ENCODE data around the gene VPS4B.
"Not testable (repeated sequence)": the region's sequence is repeated elsewhere in the genome, so short reads cannot be mapped to it uniquely, and the experiment has no call there.

VPS4B gene

DNA sequence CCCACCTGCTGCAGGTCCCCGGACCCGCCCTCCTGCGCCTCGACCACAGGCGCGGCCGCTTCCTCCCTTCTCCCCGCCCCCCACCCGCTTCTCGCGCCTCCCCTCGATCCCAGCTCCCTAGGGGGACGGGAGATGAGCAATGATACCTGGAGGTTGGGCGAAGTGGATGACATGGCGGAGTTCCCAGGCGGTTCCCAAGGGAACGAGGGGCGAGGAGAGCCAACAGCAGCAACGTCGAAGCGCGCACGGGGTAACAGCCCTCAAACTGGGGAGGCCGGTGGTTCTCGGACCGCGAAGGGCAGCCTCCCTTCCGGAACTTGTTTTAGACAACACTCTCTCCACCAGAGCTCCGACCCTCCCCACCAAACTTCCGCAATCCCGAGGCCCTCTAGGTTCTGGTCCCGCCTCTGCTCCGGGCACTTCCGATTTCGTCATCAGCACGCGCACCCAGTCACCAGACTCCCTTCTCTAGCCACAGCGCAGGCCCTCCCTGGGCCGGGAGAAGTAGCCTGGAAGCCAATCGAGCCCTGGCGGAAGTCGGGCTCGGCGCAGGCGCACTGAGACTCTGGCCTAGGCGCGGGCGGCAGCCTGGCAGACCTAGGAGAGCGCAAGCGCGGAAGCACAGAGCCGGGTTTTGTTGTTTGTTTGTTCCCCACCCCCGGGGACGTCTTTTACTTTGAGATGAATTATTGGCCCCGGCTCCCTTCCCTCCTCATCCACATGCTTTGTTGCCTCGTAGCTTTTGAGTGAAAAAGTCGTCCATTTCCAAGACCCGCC lies at the start of gene VPS4B:
VPS4B (minus strand) TSS at position 390 of the 777 bp plus-strand sequence; CDS start at position 173, 217 bp downstream.
- DNase-seq (ENCODE audit: low read depth in 2 of 2, low spot score in 1 of 2): peak; percentile 99

DNA sequence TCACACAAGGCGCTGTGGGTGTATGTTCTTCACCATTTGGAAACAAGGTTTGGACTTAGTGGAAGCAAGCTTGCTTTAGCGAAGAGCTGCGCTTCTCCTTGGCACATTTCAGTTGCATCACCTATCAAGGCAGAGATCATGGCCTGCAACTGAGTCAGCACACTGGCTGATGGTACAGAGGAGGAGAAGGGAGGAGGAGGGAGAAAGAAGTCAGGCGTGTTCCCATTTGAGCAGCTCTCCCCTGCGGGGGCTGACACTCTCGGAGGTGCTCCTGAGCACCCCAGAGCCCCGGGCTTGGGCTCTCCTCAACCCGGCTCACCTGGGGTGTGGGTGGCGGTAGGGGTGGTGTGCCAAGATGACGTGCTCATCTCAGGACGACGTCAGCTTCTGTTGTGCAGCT lies 48.5 kb upstream of the VPS4B start:
- no peak for DNase-seq (ENCODE audit: low read depth in 2 of 2, low spot score in 1 of 2)

DNA sequence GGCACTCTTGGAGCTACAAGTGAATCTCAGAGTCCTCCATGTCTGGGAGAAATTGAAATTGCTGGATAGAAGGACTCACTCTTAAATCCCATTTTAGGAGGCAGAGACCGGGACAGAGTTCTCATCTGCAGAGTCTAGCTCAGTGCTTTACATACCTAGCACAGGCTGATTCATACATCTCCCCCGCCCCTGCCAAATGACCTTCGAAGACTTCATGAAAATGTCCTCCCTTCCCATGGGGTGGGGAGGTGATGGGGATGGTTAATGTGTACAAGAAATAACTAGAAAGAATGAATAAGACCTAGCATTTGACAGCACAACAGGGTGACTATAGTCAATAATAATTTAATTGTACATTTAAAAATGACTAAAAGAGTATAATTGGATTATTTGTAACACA lies 46.3 kb upstream of the VPS4B start:
- no peak for DNase-seq (ENCODE audit: low read depth in 2 of 2, low spot score in 1 of 2)

DNA sequence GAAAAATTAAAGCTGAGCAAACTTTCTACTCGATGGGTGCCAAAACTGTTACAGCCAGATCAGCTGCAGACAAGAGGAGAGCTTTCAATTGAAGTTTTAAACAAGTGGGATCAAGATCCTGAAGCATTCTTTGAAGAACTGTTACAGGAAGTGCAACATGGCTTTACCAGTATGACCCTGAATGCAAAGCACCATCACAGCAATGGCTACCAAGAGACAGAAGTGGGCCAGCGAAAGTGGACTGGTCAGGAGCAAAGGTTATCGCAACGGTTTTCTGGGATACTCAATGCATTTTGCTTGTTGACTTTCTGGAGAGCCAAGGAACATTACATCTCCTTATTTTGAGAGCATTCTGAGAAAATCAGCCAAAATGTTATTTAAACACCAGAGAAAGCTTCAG lies 45.4 kb upstream of the VPS4B start:
- DNase-seq (ENCODE audit: low read depth in 2 of 2, low spot score in 1 of 2): no peak

DNA sequence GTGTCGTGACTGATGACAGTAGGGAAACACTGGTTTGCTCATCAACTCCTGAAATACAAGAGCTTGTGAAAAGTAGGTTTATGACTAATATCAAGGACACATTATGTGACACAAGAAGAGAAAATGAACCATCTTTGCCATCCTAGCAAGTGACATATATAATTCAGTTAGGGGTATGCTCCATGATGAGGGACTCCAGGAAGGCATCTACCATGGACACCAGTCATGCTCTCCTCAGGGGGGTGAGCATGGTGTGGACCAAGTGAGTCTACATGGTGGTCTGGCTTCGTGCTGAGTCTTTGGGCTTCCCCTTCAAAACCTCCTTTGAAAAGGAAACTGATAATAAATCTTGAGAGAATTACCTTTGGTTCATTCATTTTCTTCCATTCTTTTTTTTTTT lies 42.8 kb upstream of the VPS4B start:
- no peak for DNase-seq (ENCODE audit: low read depth in 2 of 2, low spot score in 1 of 2)

DNA sequence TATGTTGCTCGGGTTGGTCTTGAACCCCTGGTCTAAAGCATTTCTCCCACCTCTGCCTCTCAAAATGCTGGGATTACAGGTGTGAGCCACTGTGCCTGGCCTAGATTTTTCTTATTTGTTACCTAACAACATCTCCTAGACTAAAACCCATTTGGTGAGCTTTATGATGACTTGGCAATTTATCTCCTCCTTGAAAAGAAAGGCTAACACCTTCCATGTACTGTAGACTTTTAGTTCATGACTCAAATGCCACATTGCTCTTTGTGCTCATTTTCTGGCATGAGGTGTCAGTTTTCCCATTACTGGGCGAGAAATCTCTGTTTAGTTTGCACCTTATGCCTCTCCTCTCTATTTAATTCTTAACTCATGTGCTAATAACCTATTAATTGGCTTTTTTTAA lies 42.2 kb upstream of the VPS4B start:
- no peak for DNase-seq (ENCODE audit: low read depth in 2 of 2, low spot score in 1 of 2)

DNA sequence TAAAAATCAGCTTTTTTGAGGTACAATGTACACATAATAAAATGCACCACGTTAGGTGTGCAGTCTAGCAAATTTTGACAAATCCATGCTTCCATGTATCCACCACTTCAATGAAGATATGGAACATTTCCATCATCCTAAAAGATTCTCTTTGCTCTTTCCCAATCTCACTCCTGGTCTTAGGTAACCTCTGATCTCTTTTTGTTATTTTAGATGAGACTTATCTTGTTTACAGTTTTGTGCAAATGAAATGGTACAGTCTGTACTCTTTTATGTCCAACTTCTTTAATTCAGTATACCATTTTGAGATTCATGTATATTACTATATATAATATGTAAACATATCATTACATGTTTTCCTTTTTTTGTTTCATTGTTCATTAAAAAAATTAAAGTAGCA lies 38.1 kb upstream of the VPS4B start:
- no peak for DNase-seq (ENCODE audit: low read depth in 2 of 2, low spot score in 1 of 2)

DNA sequence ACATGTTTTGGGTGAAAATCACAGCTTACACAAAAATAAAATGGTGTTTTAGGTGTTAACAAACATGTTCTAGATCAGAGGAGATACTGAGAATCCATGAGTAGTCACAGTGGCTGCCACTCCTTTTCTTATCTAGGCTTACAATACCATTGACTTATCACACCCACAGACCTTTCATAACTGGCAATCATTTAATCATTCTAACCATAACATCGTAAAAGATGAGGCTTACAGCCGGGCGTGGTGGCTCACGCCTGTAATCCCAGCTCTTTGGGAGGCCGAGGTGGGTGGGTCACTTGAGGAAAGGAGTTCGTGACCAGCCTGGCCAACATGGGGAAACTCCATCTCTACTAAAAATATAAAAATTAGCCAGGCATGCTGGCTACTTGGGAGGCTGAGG lies 35.7 kb upstream of the VPS4B start:
- no peak for DNase-seq (ENCODE audit: low read depth in 2 of 2, low spot score in 1 of 2)

DNA sequence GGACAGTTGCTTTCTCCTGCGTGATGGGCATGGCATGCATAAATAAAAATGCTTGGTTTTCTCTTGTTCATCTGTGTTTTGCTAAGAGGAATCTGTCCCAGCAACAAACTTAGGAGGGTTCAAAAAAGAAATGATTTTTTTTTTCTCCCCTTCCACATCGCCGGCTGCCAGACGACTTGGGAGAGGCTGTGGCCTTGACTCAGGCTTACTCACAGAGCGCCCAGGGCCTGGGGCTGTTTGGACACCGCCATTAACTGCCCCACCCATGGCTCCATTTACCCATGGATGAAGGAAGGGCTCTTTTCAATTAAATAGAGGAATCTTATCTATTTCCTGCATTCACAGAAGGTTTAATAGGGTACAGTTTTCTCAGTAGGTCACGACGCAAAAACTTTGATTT lies 32.2 kb upstream of the VPS4B start:
- no peak for DNase-seq (ENCODE audit: low read depth in 2 of 2, low spot score in 1 of 2)

DNA sequence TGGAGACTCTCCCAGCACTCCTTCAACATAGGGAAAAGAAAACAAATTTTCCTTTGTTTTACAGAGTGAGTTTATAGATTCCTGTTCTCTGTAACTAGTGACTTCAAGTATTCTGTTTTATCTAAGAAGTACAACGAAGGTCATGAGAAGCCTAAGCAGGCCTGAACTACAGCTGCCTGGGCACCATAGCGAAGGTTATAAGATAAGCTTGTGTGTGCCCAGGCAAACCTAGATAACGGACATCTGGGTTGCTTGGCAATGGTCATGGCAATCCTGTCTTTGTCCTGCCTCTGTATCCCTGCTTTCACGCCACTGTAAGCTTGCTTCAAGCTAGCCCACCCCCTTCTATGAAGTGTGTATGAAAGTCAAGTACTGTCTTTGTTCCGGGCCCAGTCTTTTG lies 30.5 kb upstream of the VPS4B start:
- not testable (repeated sequence) for DNase-seq (ENCODE audit: low read depth in 2 of 2, low spot score in 1 of 2)

DNA sequence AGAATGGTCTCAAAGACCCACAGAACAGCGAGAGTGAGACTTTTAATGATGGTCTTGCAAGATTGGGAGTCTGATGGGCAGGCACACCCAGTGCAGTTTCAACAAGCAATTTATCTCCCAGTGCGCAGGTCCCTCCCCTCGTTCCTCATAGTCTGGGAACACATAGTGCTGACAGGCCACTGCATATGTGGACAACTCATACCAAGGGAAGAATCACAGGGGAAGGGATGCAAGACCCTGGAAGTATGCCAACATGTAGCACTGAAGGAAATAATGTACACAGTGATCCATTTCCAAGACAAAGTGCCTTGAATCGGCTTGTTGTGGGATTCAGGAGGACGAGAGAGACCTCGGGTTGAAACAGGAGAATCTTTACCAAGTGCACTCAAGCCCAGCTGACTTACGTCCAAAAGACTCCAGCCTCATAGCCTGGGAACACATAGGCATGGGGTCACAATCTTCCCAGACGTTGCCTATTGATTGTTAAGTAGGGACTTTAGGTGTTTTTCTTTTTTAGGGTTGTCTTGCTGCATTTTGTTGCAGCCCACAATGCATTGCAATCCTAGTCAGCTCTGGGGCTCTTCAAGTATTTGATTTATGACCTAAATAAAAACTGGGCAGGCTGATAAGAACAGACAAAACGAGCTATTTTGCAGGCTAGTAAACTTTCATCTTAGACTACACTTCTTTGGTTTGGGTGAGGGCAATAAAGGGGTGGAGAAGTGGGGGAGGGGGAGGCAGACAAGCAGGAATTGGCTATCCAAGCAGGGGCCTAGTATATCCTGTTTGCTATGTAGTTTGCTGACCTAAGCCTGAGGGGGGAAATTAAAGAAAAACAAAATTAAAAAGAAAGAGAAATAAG lies 29.8 kb upstream of the VPS4B start:
- no peak for DNase-seq (ENCODE audit: low read depth in 2 of 2, low spot score in 1 of 2)

DNA sequence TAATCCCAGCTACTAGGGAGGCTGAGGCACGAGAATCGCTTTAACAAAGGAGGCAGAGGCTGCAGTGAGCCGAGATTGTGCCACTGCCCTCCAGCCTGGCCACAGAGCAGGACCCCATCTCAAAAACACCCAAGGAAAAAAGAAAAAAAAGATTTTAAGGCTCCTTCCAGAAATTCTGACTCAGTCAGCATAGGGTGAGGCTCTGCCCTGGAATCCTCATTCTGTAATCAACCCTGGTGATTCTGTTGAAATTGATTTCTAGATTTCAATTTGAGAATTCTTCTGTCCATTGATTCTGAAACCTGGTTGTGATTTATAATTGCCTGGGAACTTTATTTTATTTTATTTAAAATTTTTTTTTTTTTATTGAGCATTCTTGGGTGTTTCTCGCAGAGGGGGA lies 27.1 kb upstream of the VPS4B start:
- DNase-seq (ENCODE audit: low read depth in 2 of 2, low spot score in 1 of 2): no peak

DNA sequence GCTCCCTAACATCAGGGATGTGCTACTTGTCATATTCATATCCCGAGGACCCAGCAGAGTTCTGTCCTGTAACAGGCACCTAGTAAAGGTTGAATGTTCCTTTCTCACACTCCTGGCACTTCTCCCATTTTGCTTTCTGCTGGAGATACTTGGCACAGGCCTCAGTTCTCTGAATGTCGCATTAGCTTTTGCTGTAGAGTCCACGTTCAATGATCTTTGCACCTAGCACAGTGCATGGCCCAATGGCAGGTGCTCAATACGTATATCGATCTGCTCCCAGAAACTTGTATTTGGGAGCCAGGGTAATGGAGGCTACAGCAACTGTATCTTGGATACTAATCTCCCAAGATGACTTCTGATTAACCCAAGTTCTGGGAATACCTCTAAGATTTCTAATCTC lies 24.8 kb upstream of the VPS4B start:
- no peak for DNase-seq (ENCODE audit: low read depth in 2 of 2, low spot score in 1 of 2)

DNA sequence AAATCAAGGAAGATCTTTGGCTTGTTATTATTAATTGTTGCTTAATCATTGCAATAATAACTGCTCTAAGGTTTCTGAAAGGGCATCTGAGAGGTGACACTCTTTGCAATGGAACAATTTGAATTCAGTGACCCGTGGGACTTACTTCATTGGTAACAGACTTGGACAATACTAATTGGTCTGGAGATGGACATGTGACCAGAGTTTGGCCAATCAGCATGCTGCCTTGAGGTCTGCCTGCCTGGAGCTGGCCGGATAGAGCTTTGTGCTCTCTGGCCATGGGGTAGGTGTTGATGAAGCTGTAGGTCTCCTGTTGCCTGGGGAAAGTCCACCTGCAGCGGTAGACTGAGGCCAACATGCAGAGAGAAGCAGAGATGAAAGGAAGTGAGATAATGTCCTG lies 24.0 kb upstream of the VPS4B start:
- no peak for DNase-seq (ENCODE audit: low read depth in 2 of 2, low spot score in 1 of 2)

DNA sequence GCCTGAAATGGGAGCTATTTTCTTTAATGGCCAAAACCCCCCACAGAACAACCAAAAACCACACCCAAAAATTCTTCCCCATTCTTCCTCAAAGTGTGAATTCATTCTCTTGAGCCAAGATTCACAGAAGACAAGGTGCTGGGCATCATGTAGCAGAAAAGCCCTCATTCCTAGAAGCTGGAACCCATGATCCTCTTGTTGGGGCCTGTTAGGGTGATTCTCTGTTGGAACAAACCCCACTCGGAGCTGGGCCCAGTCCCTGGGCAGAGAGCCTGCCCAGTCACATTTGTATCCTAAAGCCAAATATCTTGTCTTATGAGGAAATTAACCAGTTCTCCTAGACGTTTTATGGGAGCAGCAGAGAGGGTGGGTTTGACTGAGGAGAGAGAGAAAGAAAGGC lies 22.8 kb upstream of the VPS4B start:
- DNase-seq (ENCODE audit: low read depth in 2 of 2, low spot score in 1 of 2): no peak

DNA sequence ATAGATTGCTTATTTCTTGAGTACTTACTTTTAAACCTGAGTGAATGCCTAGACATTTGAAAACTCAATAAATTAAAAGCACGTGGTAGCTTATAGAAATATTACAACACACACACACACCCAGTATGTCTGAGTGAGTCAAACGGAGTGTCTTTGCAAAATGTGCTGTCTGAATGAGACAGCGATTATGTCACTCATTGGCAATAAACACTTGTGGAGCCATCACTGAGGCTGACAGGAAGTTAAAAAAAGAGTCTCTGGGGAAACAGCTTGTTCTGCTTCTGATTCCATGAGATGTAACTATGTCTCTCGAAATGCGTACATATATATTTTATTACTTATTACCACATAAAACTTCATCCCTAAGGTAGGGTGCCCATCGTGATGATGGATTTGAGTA lies 22.3 kb upstream of the VPS4B start:
- DNase-seq (ENCODE audit: low read depth in 2 of 2, low spot score in 1 of 2): no peak

DNA sequence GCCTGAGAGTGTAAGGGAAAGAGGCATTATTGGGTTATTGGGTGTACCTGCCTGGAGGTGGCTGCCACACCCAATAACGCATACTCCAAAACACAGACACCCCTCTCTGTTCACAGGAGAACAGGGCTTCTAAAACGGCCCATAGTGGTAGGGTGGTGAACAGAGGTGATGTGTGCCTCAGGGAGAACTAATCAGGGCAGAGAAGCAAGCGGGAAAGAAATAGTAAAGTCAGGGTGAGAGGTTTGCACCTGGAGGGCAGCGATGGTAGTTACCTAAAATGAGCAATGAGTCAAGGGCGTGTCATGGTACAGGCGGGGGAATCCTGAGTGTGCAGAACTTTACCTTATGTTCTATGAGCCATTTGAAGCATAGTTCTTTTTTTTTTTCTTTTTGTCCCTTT lies 21.6 kb upstream of the VPS4B start:
- DNase-seq (ENCODE audit: low read depth in 2 of 2, low spot score in 1 of 2): no peak

DNA sequence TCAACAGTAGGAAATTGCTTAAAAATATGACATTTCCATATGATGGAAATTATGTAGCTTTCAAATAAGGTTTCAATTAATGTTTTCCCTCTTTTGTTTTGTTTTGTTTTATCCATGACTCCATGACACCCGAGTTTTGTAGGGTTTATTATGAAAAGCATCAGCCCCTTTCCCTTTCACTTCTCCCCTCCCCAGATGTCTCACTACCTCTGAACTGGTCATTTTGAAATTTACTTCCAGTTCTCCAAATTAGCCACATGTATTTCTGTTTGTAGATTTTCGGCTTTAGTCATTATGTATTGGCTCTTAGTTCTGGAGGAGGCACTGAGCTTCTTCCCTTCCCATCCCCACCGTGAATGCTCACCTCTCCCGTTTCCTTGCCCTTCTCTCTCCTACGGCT lies 18.6 kb upstream of the VPS4B start:
- no peak for DNase-seq (ENCODE audit: low read depth in 2 of 2, low spot score in 1 of 2)

DNA sequence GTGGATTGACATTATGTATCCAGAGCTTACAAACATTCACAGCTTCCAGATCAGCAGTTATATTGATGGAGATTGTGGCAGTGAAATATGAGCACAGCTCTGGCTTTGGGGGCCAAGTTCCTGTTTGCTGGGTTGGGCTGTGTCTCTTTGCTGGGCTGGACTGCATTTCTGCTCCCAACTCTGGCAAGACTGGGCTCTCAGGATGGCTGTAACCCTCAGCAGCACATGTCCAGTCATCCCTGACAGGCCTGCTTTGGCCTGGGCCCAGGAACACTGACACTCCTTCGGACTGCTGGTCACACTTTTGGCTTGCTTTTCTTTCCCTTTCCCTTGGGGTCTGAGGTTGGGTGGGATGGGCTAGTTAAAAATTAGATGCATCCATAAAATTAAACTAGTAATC lies 17.9 kb upstream of the VPS4B start:
- no peak for DNase-seq (ENCODE audit: low read depth in 2 of 2, low spot score in 1 of 2)

DNA sequence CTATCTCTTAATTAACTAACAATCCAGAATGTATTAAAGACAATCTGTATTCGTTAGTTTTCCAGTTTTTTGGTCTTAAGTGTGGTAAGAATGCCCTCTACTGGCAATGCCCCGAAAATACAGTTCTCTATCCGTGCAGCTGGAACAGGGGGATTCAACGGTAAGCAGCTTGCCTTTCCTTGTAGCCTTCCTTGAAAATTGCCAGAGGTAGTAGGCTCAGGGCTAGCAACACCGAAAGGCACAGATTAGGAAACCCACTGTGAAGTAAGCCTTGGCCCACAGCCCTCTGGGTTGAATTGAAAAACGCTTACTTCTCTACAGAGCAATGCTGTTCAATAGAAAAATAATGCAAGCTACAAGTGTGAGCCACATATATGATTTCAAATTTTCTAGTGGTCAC lies 17.1 kb upstream of the VPS4B start:
- DNase-seq (ENCODE audit: low read depth in 2 of 2, low spot score in 1 of 2): peak; percentile 6 to 16

DNA sequence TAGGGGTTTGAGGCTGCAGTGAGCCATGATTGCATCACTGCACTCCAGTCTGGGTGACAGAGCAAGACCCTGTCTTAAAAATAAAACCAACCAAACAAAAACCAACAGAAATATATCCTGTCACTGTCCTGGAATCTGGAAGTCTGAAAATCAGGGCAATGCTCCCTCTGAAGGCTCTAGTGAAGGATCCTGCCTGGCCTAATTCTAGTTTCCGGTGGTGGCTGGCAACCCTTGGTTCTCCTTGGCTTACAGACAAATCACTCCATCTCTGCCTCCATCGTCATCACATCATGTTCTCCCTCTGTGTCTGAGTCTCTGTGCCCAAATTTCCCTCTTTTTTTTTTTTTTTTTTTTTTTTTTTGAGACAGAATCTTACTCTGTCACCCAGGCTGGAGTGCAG lies 15.9 kb upstream of the VPS4B start:
- DNase-seq (ENCODE audit: low read depth in 2 of 2, low spot score in 1 of 2): no peak

DNA sequence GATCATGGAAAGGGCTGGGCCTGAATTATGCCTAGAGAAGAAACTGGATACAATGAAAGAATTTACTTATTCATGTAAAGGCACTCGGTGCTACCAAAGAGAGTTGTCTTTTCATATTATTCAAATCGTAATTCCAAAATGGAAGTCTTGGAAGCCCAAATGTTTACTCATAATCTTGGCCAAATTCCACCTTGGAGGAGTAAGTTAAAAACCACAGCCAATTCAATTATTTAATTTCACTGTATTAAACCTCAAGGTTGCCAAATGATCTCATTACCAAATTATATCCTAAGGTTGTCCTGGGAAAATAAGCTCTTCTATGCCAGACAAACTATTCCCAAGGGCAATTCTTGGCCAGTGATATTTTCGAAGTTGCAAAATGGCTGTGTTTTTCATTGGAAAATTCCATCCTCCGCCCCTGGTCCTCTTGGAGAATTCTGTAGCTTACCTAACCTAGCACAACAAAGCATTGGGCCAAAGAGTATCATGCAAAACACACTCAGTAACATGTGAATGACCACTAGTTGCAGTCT lies 11.1 kb upstream of the VPS4B start:
- DNase-seq (ENCODE audit: low read depth in 2 of 2, low spot score in 1 of 2): no peak
